Epithelial cell of esophagus (primary cell): ENCODE data around the gene PSMD2.

Experiments used
- DNase-seq: peaks from one replicate; pipeline ENCODE4 v3.0.0; 2010; ENCODE audit warnings: low read depth
- H3K4me3 ChIP-seq: 2 replicates; pipeline ENCODE4 v1.5.1; 2011; ENCODE audit warnings: mild to moderate bottlenecking, low read length, control low read depth
- CTCF ChIP-seq: IDR thresholded peaks from 2 replicates; pipeline ENCODE4 v1.5.1; 2011; ENCODE audit warnings: low read depth, mild to moderate bottlenecking, low read length, control low read depth, inconsistent platforms; ENCODE audit not compliant: insufficient read depth; ENCODE audit errors: missing control alignments

Gene PSMD2

GRCh38 chr3:184272269-184272668 lies 26.8 kb upstream of the PSMD2 start:
- no peak for TF ChIP-seq CTCF
- H3K4me3 ChIP-seq: no peak overlapping the region
- no peak for DNase-seq

GRCh38 chr3:184275381-184275701 lies 23.7 kb upstream of the PSMD2 start:
- no peak for TF ChIP-seq CTCF
- DNase-seq: no peak
- no peak overlapping the region for H3K4me3 ChIP-seq

- no peak within 1 kb of the TSS for H3K4me3 ChIP-seq
- TF ChIP-seq CTCF: no peak
- DNase-seq: no peak
These were observed 22.8 kb upstream of the PSMD2 start, which contains the start of gene ECE2 for GRCh38 chr3:184275961-184276910. TSS of gene ECE2 (plus strand) at chr3:184276022. CDS start at chr3:184276154, 132 bp downstream.

GRCh38 chr3:184277366-184277765 lies 21.7 kb upstream of the PSMD2 start:
- no peak overlapping the region for H3K4me3 ChIP-seq
- TF ChIP-seq CTCF: no peak
- no peak for DNase-seq

GRCh38 chr3:184282941-184283340 lies 16.1 kb upstream of the PSMD2 start:
- no peak for TF ChIP-seq CTCF
- H3K4me3 ChIP-seq: no peak overlapping the region
- no peak for DNase-seq

- no peak for TF ChIP-seq CTCF
- DNase-seq: no peak
- no peak overlapping the region for H3K4me3 ChIP-seq
These were observed 15.4 kb upstream of the PSMD2 start for GRCh38 chr3:184283681-184284080.

- no peak overlapping the region for H3K4me3 ChIP-seq
- peak; percentile 52 for TF ChIP-seq CTCF
- DNase-seq: peak; percentile 73
These were observed 14.3 kb upstream of the PSMD2 start for GRCh38 chr3:184284696-184285095.
